SK-N-SH (cell line): ENCODE measurements around the gene PIK3C2B.

ENCODE experiments used
- EP300 ChIP-seq, 2 experiments: IDR thresholded peaks; 2 replicates each; pipeline versions ENCODE4 v1.4.0 to v1.6.1; 2012; ENCODE audit warnings: borderline replicate concordance in 1 of 2, low read depth in 1 of 2, low read length in 1 of 2
- EZH2phosphoT487 ChIP-seq: fragments of 200-600 bp; sonication (generic); IDR thresholded peaks from 2 replicates; pipeline ENCODE4 v1.6.1; 2017; ENCODE audit warnings: low read depth, mixed run types, mild to moderate bottlenecking, antibody characterized with exemption, moderate library complexity, borderline replicate concordance
- GABPA ChIP-seq: IDR thresholded peaks from 2 replicates; pipeline ENCODE4 v1.4.0; 2012; ENCODE audit warnings: low read depth, mild to moderate bottlenecking
- SIN3A ChIP-seq: IDR thresholded peaks from 2 replicates; pipeline ENCODE4 v1.6.1; 2012; ENCODE audit warnings: low read depth, mild to moderate bottlenecking, low read length, moderate library complexity, borderline replicate concordance
- TF ChIP-seq, protein P1 (sequence below): fragments of 200-600 bp; sonication (generic); IDR thresholded peaks from 2 replicates; pipeline ENCODE4 v1.6.1; 2017; ENCODE audit warnings: antibody characterized with exemption, mild to moderate bottlenecking, moderate library complexity

DNA sequence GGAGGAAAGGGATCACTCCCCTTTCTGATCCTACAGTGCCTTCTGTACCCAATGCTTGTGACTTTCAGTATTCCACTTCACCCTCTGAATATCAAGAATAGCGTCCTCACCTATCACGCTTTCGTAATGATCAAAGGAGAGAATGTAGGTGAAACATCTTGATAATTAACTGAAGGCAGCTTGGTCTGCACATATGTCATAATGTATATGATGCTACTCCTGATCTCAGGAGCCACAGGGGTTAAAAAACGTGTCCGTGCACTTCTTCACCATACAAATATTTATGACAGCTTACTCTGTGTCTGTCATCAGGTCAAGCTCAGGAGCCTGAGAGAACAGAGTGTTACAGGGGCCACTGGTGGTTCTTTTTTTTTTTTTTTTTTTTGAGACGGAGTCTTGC is 1.2 kb upstream of the PIK3C2B start:
- TF ChIP-seq SIN3A = no peak
- TF ChIP-seq, protein P1, sequence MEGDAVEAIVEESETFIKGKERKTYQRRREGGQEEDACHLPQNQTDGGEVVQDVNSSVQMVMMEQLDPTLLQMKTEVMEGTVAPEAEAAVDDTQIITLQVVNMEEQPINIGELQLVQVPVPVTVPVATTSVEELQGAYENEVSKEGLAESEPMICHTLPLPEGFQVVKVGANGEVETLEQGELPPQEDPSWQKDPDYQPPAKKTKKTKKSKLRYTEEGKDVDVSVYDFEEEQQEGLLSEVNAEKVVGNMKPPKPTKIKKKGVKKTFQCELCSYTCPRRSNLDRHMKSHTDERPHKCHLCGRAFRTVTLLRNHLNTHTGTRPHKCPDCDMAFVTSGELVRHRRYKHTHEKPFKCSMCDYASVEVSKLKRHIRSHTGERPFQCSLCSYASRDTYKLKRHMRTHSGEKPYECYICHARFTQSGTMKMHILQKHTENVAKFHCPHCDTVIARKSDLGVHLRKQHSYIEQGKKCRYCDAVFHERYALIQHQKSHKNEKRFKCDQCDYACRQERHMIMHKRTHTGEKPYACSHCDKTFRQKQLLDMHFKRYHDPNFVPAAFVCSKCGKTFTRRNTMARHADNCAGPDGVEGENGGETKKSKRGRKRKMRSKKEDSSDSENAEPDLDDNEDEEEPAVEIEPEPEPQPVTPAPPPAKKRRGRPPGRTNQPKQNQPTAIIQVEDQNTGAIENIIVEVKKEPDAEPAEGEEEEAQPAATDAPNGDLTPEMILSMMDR = no peak
- no peak for TF ChIP-seq GABPA
- TF ChIP-seq EZH2phosphoT487 = no peak
- no peak for TF ChIP-seq EP300 (IDR thresholded peaks at IDR 0.05; ENCODE audit: borderline replicate concordance in 1 of 2, low read depth in 1 of 2, low read length in 1 of 2)
